GM19372 (cell line): Measurements from ENCODE around the gene SLC22A12.

ENCODE experiments used
- ATAC-seq: cut with Tn5 transposase; IDR thresholded peaks from one replicate; pipeline ENCODE4 v1.9.1; 2021; ENCODE audit warnings: mild to moderate bottlenecking, low read depth, moderate library complexity; ENCODE audit not compliant: unreplicated experiment

SLC22A12 gene

GRCh38 chr11:64602466-64603070 lies 11.5 kb downstream of the SLC22A12 start:
- ATAC-seq: no peak

- ATAC-seq: no peak
Observed at GRCh38 chr11:64603411-64604110, 12.5 kb downstream of the SLC22A12 start.

GRCh38 chr11:64604458-64605243 lies 13.6 kb downstream of the SLC22A12 start:
- no peak for ATAC-seq

- no peak for ATAC-seq
Observed at GRCh38 chr11:64605244-64605560, 14.2 kb downstream of the SLC22A12 start.

GRCh38 chr11:64605656-64606585 lies 14.9 kb downstream of the SLC22A12 start:
- ATAC-seq: no peak

- no peak for ATAC-seq
Observed at GRCh38 chr11:64606796-64607380, 15.9 kb downstream of the SLC22A12 start.

GRCh38 chr11:64607381-64607985 lies 16.5 kb downstream of the SLC22A12 start:
- no peak for ATAC-seq

- no peak for ATAC-seq
Observed at GRCh38 chr11:64608046-64608445, 17.0 kb downstream of the SLC22A12 start.

- no peak for ATAC-seq
Observed at GRCh38 chr11:64608636-64609035, 17.6 kb downstream of the SLC22A12 start.

GRCh38 chr11:64609436-64610047 lies 18.5 kb downstream of the SLC22A12 start:
- ATAC-seq: no peak

- ATAC-seq: no peak
Observed at GRCh38 chr11:64610596-64610995, 19.6 kb downstream of the SLC22A12 start.

GRCh38 chr11:64611176-64611575 lies 20.2 kb downstream of the SLC22A12 start:
- no peak for ATAC-seq

- ATAC-seq: no peak
Observed at GRCh38 chr11:64611869-64612646, 21.0 kb downstream of the SLC22A12 start.

- ATAC-seq: no peak
Observed at GRCh38 chr11:64613648-64614047, 22.6 kb downstream of the SLC22A12 start.

GRCh38 chr11:64614917-64615316 lies 23.9 kb downstream of the SLC22A12 start:
- no peak for ATAC-seq

GRCh38 chr11:64616817-64617216 lies 25.8 kb downstream of the SLC22A12 start:
- ATAC-seq: no peak

GRCh38 chr11:64619196-64619595 lies 28.2 kb downstream of the SLC22A12 start:
- no peak for ATAC-seq

GRCh38 chr11:64619811-64620380 lies 28.9 kb downstream of the SLC22A12 start:
- no peak for ATAC-seq
